Stimulated activated CD8-positive, alpha-beta memory T cell treated with anti-CD3 and anti-CD28 coated beads, Interleukin-4, amount 100 ng/mL, for 4 hours (primary cell): ENCODE results near the gene SMPDL3A.
"Not testable (repeated sequence)": the region's sequence is repeated elsewhere in the genome, so short reads cannot be mapped to it uniquely, and the experiment has no call there.

Experiments
- DNase-seq, 2 donors: peaks; one replicate each; pipeline ENCODE4 v3.0.0-alpha.2; 2020; ENCODE audit warnings: low read depth in 2 of 2, low spot score in 1 of 2

SMPDL3A gene, protein sequence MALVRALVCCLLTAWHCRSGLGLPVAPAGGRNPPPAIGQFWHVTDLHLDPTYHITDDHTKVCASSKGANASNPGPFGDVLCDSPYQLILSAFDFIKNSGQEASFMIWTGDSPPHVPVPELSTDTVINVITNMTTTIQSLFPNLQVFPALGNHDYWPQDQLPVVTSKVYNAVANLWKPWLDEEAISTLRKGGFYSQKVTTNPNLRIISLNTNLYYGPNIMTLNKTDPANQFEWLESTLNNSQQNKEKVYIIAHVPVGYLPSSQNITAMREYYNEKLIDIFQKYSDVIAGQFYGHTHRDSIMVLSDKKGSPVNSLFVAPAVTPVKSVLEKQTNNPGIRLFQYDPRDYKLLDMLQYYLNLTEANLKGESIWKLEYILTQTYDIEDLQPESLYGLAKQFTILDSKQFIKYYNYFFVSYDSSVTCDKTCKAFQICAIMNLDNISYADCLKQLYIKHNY

DNA sequence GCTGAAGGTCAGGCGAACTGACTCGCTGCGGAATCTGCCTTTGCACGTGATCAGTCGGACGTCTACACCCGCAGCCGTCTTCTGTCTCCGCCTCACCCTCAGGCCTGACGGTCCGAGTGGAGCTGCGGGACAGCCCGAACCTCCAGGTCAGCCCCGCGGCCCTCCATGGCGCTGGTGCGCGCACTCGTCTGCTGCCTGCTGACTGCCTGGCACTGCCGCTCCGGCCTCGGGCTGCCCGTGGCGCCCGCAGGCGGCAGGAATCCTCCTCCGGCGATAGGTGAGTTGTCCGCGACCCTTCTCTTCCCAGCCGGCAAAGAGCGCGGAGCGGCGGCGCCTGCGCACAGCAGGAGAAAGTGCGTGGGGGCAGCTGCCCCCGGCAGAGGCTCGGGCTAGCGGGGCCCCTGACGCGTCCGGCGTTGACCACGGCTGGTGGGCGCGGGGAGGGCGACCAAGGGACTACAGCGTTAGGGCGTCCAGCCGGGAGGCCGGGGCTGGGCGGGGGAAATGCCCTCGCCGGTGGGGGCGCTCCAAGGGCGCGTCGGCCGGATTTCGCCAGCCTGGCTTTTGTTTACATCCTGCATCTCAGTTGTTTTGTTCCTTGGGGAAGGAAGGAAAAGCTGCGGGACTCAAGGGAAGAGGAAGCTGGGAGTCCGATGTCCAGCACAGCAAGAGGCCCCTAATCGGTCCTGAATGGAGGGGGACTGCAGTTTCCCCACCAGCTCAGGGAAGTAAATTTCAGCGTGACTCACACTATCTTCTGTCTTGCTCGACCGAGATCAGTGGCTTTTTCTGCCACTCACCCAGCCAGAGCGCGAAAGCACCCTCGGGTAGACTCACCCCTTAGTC lies at the start of gene SMPDL3A:
SMPDL3A (plus strand) TSS at position 77 of the 846 bp plus-strand sequence; CDS start at position 166, 89 bp downstream.
- DNase-seq, result no peak

DNA sequence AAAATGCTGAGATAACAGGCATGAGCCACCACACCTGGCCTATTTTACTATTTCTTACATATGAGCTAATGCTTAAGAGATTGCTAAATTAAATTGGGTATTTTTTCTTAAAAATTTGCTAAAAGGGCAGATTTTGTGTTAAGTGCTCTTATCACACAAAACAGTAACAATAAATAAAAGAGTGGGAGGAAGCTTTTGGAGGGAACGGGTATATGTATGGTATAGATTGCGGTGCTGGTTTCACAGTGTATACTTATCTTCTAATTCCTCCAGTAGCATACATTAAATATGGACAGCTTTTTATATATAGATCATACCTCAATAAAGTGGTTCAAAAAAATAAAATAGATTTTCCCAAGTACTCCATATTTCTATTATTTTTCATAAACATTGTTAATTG lies 49.0 kb upstream of the SMPDL3A start:
- no peak for DNase-seq

DNA sequence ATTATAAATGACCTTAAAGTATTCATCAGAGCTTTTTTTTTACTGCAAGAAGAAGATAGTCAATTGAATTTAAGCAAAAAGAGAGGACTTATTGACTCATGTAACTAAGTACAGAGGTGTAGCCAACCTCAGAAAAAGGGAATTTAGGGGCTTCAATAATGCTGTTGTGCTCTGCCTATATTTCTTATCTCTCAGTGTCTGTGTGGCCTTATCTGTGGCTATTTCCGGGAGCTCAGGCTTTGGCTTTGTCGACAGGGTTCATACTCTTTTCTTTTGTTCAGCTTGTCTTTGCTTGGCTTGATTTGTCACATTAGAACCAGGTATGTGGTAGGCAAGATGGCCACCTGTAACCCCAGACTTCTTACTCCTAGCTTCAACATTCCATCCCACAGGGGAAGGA lies 48.1 kb upstream of the SMPDL3A start:
- no peak for DNase-seq

DNA sequence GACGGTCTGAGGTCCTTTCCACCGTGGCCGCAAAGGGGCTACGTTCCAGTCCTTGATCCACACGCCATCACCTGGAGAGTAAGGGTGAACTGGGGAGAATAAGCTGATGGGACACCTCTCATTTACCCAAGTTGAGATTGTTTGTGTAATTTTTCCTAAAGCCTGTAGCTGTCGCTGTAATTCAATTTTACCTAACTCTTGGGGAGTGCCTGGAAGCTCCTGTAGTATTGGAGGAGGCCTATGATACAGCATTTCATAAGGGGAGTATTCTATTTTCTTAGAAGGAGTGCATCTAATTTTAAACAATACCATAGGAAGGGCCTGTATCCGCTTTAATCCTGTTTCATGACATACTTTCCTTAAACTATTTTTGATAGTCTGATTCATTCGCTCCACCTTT lies 44.8 kb upstream of the SMPDL3A start:
- DNase-seq, result not testable (repeated sequence)

DNA sequence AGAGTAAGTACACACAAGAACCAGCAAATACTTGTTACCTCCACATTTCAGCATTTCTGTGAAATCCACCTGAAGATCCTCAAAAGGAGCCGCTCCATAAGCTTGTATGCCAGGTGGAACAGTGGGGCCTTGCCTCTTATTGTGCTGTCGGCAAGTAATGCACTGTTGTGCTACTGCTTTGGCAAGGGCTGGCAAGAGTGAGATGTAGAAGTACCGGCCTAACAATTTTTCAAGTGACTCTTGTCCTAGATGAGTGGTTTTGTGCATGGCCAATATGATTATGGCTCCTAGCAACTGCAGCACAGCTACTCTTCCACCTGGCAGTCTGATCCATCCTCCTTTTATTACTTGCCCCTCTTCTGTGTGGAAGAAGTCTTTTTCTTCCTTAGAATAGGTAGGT lies 44.2 kb upstream of the SMPDL3A start:
- DNase-seq, result not testable (repeated sequence)

DNA sequence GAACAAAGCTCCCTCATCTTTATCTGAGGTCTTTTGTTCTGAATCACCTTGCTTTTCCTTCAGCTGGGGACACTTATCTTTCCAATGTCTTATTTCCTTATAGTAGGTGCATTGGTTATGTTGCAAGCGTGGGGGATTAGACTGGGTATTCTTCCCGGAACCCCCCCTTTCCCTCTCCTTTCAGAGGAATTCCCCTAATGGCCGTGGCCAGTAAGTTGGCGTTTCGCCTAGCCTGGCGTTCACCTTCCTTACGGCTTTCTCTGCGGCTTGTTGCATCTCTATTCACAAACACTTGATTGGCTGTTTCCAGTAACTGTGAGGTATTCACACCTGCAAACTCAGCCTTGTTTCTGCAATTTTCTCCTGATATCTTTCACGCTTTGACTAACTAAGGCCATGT lies 42.4 kb upstream of the SMPDL3A start:
- no peak for DNase-seq

DNA sequence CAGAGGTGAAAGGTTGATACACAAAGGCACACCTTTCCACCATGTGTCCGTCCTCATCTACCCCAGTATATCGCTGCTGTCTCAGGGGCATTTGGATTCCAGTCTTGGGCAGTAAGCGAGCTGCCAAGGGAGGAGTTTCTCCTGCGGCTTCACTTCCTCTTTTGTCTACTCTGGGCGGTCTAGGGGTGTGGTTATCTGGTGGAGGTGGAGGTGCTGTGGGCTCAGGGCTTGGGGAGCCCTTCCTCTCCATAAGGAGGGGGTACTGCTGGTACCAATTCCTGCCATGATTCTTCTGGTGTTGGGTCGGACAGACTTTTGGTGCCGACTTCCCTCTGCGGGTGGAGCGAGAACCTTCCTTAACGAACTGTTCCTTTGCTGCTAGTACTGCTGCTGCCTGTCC lies 41.5 kb upstream of the SMPDL3A start:
- DNase-seq, result no peak

DNA sequence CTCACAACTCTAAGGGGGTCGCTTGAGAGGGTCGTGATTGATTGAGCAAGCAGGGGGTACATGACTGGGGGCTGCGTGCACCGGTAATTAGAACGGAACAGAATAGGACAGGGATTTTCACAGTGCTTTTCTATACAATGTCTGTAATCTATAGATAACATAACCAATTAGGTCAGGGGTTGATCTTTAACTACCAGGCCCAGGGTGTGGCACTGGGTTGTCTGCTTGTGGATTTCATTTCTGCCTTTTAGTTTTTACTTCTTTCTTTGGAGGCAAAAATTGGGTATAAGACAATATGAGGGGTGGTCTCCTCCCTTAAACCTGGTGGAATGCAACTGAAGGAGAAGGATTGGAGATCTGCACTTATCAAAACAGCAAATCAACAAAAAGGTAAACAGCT lies 40.1 kb upstream of the SMPDL3A start:
- not testable (repeated sequence) for DNase-seq

DNA sequence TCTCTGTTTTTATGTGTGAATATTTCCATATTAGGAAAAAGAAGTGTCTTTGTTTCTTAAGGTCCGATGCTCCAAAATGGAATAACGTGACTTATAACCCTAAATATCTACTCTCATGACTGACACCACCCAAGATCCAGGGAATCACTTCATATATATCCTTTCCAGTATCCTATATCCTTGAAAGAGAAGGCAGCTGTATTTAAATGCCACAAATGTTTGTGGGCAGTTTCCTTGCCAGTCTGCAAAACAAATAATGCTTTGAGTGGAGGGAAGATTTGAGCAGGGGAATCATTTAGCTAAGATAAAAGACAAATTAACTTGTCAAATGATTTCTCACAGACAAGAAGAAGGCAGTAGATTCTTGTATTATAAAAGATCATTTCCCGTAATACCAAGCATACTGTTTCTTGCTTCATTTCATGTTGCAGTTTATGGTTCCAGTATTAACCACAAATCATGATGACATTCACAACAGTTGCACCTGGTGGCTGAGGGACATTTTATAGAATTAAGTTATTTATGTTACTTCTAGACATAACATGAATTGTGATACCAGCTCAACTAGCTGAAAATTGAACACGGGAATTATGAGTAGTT lies 39.5 kb upstream of the SMPDL3A start:
- DNase-seq, result no peak

DNA sequence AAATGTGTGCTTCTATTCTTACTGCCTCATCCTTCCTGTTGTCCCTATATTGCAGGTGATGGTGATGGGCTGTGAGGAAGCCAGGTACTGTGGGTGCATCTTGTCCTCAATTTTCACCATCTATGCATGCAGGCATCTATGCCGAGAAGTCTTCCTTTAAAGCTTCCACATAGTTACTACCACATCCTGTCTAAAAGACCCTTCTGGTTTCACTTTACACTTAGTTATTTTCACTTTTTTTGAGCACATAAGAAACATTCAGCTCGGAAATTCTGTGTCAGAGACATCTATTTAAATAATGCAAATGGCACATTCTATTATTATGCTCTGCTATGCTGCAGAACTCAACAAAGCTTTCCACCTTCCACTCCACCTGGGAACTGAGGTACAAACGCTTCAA lies 37.7 kb upstream of the SMPDL3A start:
- no peak for DNase-seq

DNA sequence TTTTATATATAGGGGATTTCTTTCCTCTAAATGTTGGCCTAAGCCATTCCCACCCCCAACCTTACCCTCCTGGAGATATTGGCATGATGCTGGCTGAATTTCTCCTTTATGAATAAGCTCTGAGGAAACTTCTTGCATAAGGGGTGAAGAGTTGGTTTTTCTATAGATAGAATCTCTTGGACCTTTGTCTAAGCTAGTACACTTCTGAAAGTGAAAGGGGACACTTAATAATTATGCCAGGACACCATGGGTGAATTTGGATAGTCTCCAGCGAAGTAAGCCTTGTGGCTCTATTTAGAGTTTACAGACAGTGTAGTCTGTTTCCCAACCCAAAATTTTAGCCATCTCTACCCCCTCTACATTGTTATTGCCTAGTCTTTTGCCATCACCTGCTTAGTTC lies 36.6 kb upstream of the SMPDL3A start:
- DNase-seq, result no peak

DNA sequence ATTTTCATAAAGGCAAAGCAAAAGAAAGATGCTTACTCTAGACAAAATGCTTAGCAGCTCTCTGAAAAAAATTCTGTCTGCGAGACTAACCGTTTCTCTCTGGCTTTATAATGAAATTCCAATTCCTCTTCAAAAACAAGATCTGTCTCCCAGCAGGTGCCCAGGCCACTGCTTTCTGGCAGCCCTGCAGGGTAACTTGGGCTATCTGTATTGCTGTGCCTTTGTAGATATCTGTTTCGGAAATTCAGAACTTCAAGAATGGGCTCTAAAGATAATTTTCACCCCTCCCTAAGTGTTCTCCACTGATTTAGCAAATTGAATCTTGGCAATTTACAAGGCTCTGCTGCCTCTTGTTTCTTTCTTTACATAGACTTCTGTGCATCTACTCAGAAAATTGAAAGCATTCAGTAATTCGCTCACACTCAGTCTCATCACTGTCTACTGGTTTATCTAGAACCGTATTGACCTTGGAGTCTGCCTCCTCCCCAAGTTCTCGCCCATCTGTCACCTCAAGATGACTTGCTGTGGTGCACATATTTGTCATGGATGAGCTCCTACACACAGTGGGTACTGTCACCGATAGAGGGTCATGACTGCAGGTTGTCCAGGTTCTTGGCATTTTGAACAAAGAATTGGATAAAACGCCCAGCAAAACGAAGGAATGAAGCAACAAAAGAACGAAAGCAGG lies 35.9 kb upstream of the SMPDL3A start:
- no peak for DNase-seq

DNA sequence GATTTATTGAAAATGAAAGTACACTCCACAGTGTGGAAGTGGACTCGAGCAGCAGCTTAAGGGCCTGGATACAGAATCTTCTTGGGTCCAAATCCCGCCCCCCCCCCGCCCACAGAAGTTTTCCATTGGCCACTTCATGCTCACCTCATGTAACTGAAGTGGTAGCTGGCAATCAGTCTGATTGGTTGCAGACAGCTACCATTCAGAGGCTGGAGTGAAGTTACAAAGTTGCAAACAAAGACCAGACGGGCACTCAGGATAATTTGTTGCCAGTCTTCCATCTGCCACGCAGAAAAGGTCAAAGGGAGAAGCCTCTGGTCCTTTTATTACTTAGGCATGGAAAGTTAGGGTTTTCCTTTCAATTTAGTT lies 35.4 kb upstream of the SMPDL3A start:
- no peak for DNase-seq

DNA sequence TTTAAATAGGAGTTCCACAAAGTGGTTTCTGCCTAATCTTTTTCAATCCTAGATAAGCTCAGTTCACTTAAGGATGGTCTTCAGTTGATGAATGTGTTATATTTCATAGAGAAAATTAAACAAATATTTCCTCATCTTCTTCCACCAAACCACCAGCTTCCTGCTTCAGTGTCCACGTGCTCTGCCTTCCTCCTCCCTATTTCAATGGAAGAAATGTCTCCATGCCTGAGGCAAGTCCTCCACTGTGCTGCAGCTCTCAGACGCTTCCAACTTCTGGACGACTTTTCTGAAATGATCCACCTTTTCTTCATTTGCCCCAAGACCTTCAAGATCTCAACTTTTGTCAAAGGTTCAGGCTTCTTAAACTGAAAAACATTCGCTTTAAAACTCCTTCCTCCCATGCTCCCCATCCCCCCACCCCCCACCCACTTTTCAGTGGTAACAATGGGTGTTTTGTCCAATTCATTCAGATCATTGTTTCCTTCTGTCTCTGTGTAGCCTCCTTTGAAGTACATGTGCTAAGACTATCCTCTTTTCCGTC lies 34.8 kb upstream of the SMPDL3A start:
- DNase-seq, result no peak

DNA sequence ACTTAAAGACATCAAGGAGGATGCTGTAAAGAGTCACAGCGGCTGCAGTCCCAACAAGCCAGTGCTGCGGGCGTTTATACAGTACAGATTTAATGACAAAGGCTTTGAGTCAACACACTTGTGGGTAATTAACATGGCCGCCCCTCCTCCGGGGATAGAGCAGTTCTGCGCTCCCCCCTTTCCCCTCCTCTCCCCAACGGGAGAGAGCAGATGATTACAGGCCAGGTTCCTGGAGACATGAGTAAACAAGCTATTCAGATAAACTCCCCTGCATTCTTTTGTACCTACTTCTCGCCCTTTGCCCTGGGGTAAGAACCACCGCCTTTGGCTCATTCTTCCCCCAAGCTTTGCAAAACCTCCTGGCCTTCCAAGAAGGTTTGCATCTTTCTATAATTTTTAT lies 33.2 kb upstream of the SMPDL3A start:
- no peak for DNase-seq

DNA sequence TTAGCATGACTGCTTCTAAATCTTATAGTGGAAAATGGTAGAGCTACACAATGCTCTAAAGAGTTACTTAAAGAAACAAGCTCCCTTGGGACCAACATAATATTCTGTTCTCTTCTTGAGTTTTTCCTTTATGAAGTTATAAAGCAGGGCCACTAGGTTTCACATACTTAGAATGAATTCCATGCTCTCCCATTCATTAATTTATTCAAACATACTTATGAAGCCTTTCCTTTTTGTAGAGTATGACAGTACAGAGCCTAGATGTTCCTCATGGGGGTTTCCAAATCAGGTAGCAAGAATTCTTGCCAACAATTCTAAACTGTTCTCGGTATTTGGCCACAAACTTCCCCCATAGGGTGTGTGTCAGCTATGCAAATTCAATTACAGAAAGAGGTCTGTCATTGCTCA lies 30.1 kb upstream of the SMPDL3A start:
- no peak for DNase-seq

DNA sequence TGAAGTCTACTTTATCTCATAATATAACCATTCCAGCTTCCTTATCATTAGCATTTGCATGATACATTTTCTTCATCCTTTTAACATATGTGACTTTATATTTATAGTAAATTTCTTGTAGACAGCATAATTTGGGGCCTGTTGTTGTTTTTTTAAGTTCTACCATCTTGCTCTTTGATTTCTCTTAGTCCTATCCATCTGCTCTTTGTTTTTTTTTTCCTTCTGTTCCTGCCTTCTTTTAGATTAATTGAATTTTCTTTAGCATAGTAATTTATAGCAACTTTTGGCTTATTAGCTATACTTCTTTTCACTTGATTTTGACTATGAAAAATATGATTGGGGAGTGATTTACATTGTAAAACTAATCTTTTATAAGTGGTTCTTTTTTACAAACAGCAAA lies 28.7 kb upstream of the SMPDL3A start:
- DNase-seq, result no peak

DNA sequence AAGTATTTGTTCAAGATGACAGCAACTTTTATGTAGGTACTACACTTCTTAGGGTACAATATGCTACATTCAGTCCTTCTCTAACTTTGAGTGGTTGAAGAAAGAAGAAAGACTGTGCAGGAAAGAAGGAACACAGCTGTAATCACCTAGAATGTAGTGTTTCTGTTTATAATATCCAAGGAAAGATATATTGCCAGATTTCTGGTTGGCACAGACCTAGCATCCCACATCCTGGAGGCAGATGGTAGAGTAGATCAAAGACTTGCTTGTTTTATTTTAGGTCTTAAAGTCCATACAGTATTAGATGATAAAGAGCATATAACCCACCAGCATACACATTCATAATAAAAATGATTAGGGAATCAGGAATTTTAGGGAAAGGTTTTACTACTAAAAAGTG lies 22.8 kb upstream of the SMPDL3A start:
- DNase-seq, result no peak

DNA sequence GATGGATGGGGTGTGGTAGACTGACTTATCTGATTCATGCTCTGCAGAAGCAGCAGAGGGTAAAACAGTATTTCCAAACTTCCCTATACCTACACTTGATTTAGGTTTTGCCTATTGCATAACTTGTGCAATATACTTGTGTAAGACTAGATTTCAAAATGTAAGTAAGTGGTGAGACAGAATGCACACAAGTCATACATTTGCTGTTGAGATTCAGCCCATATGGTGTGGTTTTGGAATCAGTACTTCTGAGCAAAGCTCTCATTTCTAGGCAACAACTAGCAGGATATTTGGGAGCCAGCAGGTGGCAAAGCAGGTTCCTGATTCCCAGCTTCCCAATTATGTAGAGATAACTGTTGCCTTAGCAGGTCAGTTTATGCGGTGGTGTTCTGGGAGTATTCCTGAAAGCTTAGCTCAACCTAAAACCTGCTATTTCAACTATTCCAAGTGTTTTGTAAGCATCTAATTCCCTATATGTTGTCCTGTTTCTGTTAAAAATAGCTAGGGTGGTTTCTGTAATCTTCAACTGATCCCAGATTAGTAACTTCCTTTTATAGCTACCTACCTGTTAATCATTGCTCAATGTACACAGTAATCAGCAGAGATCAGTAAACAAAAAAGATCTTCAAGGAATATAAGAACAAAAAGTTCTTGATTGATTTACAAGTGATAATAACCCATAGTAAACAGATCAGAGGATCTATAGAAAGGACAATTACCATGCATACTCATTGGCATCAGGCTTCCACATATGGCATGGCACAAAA lies 18.0 kb upstream of the SMPDL3A start:
- no peak for DNase-seq

DNA sequence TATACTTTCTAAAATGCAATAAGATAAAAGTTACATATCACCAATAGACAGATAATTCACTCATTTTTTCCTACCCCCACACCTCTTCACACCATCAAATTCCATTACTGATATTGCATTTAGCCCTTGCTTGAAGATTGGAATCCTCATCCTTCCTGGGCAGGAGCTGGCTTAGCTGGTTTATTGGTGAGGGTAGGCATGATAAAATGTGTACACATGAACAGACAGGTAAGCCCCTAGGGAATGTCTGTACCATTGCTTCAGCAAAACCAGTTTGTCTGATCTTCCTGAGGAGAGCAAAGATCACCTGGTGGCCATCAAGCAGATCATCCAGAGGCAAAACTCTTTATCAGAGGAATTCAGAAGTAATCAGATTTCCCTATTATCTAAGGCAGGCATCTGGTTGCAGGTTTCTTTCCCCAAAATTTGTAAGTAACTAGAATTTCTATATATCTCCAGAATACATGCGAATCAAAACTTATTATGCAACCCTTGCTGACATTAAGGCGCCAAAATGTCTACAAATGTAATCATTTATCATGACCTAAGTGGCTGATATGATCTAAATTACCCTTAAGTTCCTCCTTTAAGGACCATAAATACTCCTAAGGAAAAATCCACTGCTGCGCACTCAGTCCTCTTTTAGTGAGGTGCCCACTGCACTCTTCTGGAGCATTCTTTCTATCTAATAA lies 16.2 kb upstream of the SMPDL3A start:
- DNase-seq, result no peak
